GM13976 (cell line): ENCODE measurements around the gene KIF11.

Experiments used
- DNase-seq: peaks from one replicate; pipeline ENCODE4 v3.0.0; 2012; ENCODE audit warnings: low spot score
- CTCF ChIP-seq: IDR thresholded peaks from 2 replicates; pipeline ENCODE4 v1.5.1; 2012; ENCODE audit warnings: borderline replicate concordance, mild to moderate bottlenecking; ENCODE audit not compliant: insufficient read depth; ENCODE audit errors: extremely low read depth, missing control alignments, control extremely low read depth
- in situ Hi-C: fragments of 300-500 bp; cut with MboI; formaldehyde crosslinking; loops from one replicate; pipeline ENCODE4 v1.12.0; 2022; ENCODE audit warnings: low sequenced_read_pairs, mixed read lengths, inconsistent platforms; ENCODE audit not compliant: unreplicated experiment

Gene KIF11

GRCh38 chr10:92664322-92664721 lies 71.4 kb downstream of the KIF11 start:
- DNase-seq, result no peak
- in situ Hi-C loops, result no loop called here
- no peak for TF ChIP-seq CTCF

GRCh38 chr10:92667078-92667477 lies 74.1 kb downstream of the KIF11 start:
- in situ Hi-C loops, result no loop called here
- no peak for TF ChIP-seq CTCF

GRCh38 chr10:92677708-92678107 lies 84.8 kb downstream of the KIF11 start:
- in situ Hi-C loops, result no loop called here
- no peak for TF ChIP-seq CTCF
- DNase-seq, result no peak

More at GRCh38 chr10:92667078-92667477, 74.1 kb downstream of the KIF11 start:
- DNase-seq, result no peak

- DNase-seq, result no peak
- no peak for TF ChIP-seq CTCF
- in situ Hi-C loops, result no loop called here
These were observed 85.3 kb downstream of the KIF11 start for GRCh38 chr10:92678206-92678605.

- no peak for DNase-seq
- TF ChIP-seq CTCF, result no peak
- in situ Hi-C loops, result no loop called here
These were observed 88.4 kb downstream of the KIF11 start for GRCh38 chr10:92681306-92681834.

GRCh38 chr10:92688573-92688926 lies 95.6 kb downstream of the KIF11 start:
- no peak for TF ChIP-seq CTCF
- DNase-seq, result no peak
- in situ Hi-C loops, result no loop called here
